PC-3 (cell line): ENCODE data around the gene USO1. TPM values are rescaled to one million over a fixed set of nuclear protein-coding genes. Genes with fewer than 3 reads are reported as not detected.
"Not testable (repeated sequence)": the region's sequence is repeated elsewhere in the genome, so short reads cannot be mapped to it uniquely, and the experiment has no call there.

ENCODE experiments used
- ATAC-seq: fragments of 200-7000 bp; cut with Tn5 transposase; 2 replicates; pipeline ENCODE4 v1.9.1; 2020; ENCODE audit warnings: mild to moderate bottlenecking, moderate library complexity
- BruUV-seq: library from RNA; stranded (reverse); fragments of 400-500 nt; replicated peaks from 2 replicates; lab custom pipeline; 2021; lab: Mats Ljungman, UMichigan
- CTCF ChIA-PET: fragments of 300-600 bp; sonication (Branson Sonifier 250); formaldehyde crosslinking; loops from one replicate; lab custom pipeline; 2022; ENCODE audit warnings: antibody characterized with exemption; lab: Charles Lee
- POLR2A ChIA-PET: fragments of 300-600 bp; sonication (Branson Sonifier 250); formaldehyde crosslinking; loops from one replicate; lab custom pipeline; 2022; ENCODE audit warnings: antibody characterized with exemption; ENCODE audit not compliant: unreplicated experiment; lab: Charles Lee
- DNase-seq: peaks from one replicate; pipeline ENCODE4 v3.0.0-alpha.2; 2015
- H2AFZ ChIP-seq: fragments of 300-600 bp; sonication (generic); 2 replicates; pipeline ENCODE4 v1.6.0; 2016; ENCODE audit warnings: antibody characterized with exemption, low read length
- H3F3A ChIP-seq: fragments of 300-600 bp; sonication (generic); one replicate; pipeline ENCODE4 v1.6.0; 2017; ENCODE audit warnings: antibody characterized with exemption, low read length, control low read depth, mild to moderate bottlenecking; ENCODE audit not compliant: unreplicated experiment
- H3K27ac ChIP-seq: fragments of 300-600 bp; sonication (generic); 2 replicates; pipeline ENCODE4 v1.5.1; 2016; ENCODE audit warnings: mild to moderate bottlenecking, low read length
- H3K27me3 ChIP-seq: fragments of 300-600 bp; sonication (generic); 2 replicates; pipeline ENCODE4 v1.6.1; 2016; ENCODE audit warnings: low read length, mixed read lengths
- H3K36me3 ChIP-seq: fragments of 300-600 bp; sonication (generic); 2 replicates; pipeline ENCODE4 v1.6.1; 2016; ENCODE audit warnings: low read depth, mixed run types, low read length, mixed read lengths
- H3K4me1 ChIP-seq: fragments of 300-600 bp; sonication (generic); 2 replicates; pipeline ENCODE4 v1.5.1; 2016; ENCODE audit warnings: low read length; ENCODE audit not compliant: insufficient read depth
- H3K4me2 ChIP-seq: fragments of 300-600 bp; sonication (generic); 2 replicates; pipeline ENCODE4 v1.6.0; 2016; ENCODE audit warnings: low read length
- H3K4me3 ChIP-seq: fragments of 300-600 bp; sonication (generic); 2 replicates; pipeline ENCODE4 v1.5.1; 2016; ENCODE audit warnings: mild to moderate bottlenecking, low read length, mixed read lengths
- H3K79me2 ChIP-seq: fragments of 300-600 bp; sonication (generic); 2 replicates; pipeline ENCODE4 v1.6.1; 2017; ENCODE audit warnings: low read length, mixed read lengths
- H3K9ac ChIP-seq: fragments of 300-600 bp; sonication (generic); 2 replicates; pipeline ENCODE4 v1.6.0; 2016; ENCODE audit warnings: mild to moderate bottlenecking, low read length
- H3K9me2 ChIP-seq: fragments of 300-600 bp; sonication (generic); replicated peaks from 2 replicates; pipeline ENCODE4 v1.6.1; 2016; ENCODE audit warnings: mixed run types, low read length, mixed read lengths
- H3K9me3 ChIP-seq: fragments of 300-600 bp; sonication (generic); 2 replicates; pipeline ENCODE4 v1.6.1; 2016; ENCODE audit warnings: low read length, mixed read lengths
- H4K20me1 ChIP-seq: fragments of 300-600 bp; sonication (generic); 2 replicates; pipeline ENCODE4 v1.6.1; 2016; ENCODE audit warnings: low read length, mixed read lengths
- EZH2 ChIP-seq: fragments of 300-600 bp; sonication (generic); IDR thresholded peaks from one replicate; pipeline ENCODE4 v1.6.1; 2017; ENCODE audit warnings: antibody characterized with exemption, mild to moderate bottlenecking, low read length; ENCODE audit not compliant: unreplicated experiment
- EZH2phosphoT487 ChIP-seq: fragments of 300-600 bp; sonication (generic); IDR thresholded peaks from 2 replicates; pipeline ENCODE4 v1.6.1; 2018; ENCODE audit warnings: mild to moderate bottlenecking, antibody characterized with exemption, low read length, borderline replicate concordance
- intact Hi-C: fragments of 100-400 bp; cut with micrococcal nuclease; formaldehyde crosslinking; loops from 2 replicates; pipeline ENCODE4 v1.9.0; 2023
- total RNA-seq: library from RNA; depleted of rRNA; stranded (reverse); fragments of >200 nt; gene quantifications from 2 replicates; pipeline ENCODE4 v1.2.3, GENCODE V29; 2014
- TF ChIP-seq, protein P1 (sequence below): fragments of 300-600 bp; sonication (generic); conservative IDR thresholded peaks from 2 replicates; pipeline ENCODE4 v1.5.1; 2017; ENCODE audit warnings: antibody characterized with exemption, low read depth, mild to moderate bottlenecking, low read length

The USO1 gene
- total RNA-seq, 1 experiment from 2014 or later: 34.3 TPM

DNA sequence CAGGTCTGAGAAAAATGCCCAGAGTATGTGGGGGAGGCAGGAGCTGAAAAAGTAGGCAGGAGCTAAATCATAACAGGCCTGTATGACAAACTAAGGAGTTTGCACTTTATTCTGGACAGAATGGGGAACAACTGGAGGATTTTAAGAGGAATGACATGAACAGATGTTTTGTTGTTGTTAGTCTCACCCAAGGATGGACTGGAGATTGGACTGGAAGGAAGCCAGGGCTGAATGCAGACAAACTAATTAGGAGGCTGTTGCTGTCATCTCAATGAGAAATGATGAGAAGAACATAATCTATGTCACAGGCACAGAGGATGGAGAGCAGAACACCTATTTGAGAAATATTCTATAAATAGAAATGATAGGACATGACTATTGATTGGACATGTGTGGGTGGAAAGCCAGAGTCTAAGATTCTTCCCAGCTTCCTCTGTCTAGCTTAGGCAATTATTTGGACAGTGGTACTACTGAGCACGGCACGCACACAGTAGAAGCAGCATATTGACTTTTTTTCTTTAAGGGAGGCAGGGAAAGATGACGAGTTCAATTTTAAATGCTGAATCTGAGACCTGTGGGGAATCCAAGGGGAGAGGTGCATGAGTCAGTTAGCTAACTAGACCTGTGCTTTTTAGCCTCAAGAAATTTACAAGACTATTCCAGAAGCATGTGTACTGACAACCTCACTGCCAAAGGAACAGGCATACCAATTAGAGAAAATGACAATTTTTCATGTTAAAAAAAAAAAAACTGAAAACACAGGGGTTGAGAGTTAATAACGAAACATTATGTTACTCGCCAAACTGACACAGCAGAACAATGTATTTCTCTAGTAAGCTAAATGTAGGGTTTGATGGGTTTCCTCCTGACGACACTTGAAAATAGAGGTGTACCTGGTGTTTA, 963 bp upstream of the USO1 start:
- CTCF ChIA-PET: interaction anchor here (0.6 to 1.9 kb wide), 2 partner anchors 50 to 359 kb away, joined by 3 to 8 read pairs; partner anchors contain the start of gene G3BP2
- Histone ChIP-seq H3K4me1 (peaks cover 27% of the 10 kb centered on the region), H3K27ac (peak overlapping the region; percentile 82), H2AFZ (peak overlapping the region; percentile 66), H3K9ac (peak overlapping the region; percentile 96), H3K36me3 (no peaks in the 10 kb centered on the region), H3K27me3 (no peaks in the 10 kb centered on the region), H3K9me3 (no peaks in the 10 kb centered on the region), H4K20me1 (no peaks in the 10 kb centered on the region), H3K4me3 (peak overlapping the region; percentile 94), H3K79me2 (peaks cover 58% of the 10 kb centered on the region), H3K4me2 (peak overlapping the region; percentile 90), H3K9me2 (no peaks in the 10 kb centered on the region), H3F3A (no peaks in the 10 kb centered on the region)
- intact Hi-C loops: loop anchor here (1.0 to 5.0 kb wide), 2 partner anchors 50 to 71 kb away; partner anchors contain the start of gene G3BP2
- POLR2A ChIA-PET: interaction anchor here (0.5 to 1.9 kb wide), 5 partner anchors 12 to 1175 kb away, joined by 3 to 15 read pairs (median 4); partner anchors contain the start of gene G3BP2
- DNase-seq (peak; percentile 74), ATAC-seq (peak; percentile 34)
- TF ChIP-seq EZH2phosphoT487: no peak
- TF ChIP-seq, protein P1, sequence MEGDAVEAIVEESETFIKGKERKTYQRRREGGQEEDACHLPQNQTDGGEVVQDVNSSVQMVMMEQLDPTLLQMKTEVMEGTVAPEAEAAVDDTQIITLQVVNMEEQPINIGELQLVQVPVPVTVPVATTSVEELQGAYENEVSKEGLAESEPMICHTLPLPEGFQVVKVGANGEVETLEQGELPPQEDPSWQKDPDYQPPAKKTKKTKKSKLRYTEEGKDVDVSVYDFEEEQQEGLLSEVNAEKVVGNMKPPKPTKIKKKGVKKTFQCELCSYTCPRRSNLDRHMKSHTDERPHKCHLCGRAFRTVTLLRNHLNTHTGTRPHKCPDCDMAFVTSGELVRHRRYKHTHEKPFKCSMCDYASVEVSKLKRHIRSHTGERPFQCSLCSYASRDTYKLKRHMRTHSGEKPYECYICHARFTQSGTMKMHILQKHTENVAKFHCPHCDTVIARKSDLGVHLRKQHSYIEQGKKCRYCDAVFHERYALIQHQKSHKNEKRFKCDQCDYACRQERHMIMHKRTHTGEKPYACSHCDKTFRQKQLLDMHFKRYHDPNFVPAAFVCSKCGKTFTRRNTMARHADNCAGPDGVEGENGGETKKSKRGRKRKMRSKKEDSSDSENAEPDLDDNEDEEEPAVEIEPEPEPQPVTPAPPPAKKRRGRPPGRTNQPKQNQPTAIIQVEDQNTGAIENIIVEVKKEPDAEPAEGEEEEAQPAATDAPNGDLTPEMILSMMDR: no peak
- TF ChIP-seq EZH2: no peak
- BruUV-seq: no TSS peak

DNA sequence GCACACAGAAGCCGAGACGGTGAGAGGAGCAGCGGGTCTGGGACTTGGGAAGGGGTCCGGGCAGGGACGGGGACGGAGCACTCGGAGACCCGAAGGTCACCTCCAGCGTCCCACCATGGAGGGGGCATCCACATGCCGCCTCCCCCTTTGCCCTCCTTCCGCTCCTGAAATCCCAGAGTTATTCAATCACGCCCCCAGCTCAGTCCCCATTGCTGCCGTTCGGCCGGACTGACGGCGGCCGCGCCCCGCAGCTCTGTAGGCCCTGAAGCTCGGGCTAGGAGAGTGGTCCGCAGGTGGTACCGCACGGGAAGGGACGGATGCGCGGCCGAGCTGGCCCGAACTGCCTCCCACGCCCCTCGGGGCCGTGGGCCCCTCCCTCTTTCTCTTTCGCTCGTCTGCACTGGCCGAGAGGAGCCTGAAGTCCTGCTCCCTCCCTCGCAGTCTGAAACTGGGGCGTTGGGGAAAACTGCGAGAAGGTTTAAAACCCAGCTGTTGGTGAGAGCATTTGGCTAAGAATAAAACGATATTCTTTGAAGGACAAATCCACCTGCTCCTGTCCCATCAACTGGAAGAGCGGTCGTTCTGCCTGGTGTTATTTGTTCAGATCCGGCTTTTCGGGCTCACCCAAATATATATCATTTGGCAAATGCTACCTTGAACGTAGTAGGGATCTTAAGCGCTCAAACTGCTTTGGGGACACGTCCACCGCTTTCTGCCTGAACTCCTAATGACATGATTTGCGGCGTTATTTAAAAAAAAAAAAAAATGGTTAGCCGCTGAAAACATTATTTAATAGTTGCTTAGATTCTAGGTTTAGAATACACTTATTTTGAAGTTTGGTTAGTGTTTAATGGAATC, 719 bp downstream of the USO1 start:
- ChIA-PET POLR2A (interaction anchor here (1.9 kb wide), 1 partner anchor 52 kb away, joined by 15 read pairs; the partner anchor contains the start of gene G3BP2), CTCF (interaction anchor here (0.6 to 1.9 kb wide), 2 partner anchors 51 to 68 kb away, joined by 3 to 8 read pairs; partner anchors contain the start of gene G3BP2)
- DNase-seq (peak; percentile 56), ATAC-seq (peak; percentile 53)
- H3K4me1 ChIP-seq: peaks cover 27% of the 10 kb centered on the region
- H3K9me2 ChIP-seq: no peaks in the 10 kb centered on the region
- no peaks in the 10 kb centered on the region for H4K20me1 ChIP-seq
- TF ChIP-seq, protein P1: no peak
- TF ChIP-seq EZH2: no peak
- TF ChIP-seq EZH2phosphoT487: no peak
- H3K27me3 ChIP-seq: no peaks in the 10 kb centered on the region
- H3K27ac ChIP-seq: peak overlapping the region; percentile 67
- intact Hi-C loops: loop anchor here (1.0 to 5.0 kb wide), 2 partner anchors 52 to 73 kb away; partner anchors contain the start of gene G3BP2
- peaks cover 73% of the 10 kb centered on the region for H3K79me2 ChIP-seq
- no peaks in the 10 kb centered on the region for H3K9me3 ChIP-seq
- H2AFZ ChIP-seq: peak overlapping the region; percentile 71
- H3K4me3 ChIP-seq: peak overlapping the region; percentile 94
- H3K4me2 ChIP-seq: peak overlapping the region; percentile 91
- TSS peak; percentile 78 for BruUV-seq
- peak overlapping the region; percentile 96 for H3K9ac ChIP-seq
- H3F3A ChIP-seq: no peaks in the 10 kb centered on the region
- H3K36me3 ChIP-seq: no peaks in the 10 kb centered on the region

DNA sequence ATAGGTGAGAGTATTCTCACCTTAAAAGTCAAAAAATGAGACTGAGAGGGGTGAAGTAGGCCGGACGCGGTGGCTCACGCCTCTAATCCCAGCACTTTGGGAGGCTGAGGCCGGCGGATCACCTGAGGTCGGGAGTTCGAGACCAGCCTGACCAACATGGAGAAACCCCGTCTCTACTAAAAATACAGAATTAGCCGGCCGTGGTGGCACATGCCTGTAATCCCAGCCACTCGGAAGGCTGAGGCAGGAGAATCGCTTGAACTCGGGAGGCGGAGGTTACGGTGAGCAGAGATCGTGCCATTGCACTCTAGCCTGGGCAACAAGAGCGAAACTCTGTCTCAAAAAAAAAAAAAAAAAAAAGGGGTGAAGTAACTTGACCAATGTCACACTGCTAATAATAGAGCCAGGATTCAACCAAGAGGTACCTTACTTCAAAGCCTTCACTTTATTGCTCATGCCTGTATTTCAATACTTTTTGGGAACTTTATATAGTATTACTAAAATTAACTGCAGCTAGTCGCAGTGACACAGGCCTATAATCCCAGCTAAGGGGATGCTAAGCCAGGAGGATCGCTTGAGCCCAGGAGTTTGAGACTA, 1.7 kb downstream of the USO1 start:
- H3K36me3 ChIP-seq, H3K9me3 ChIP-seq, H3K27me3 ChIP-seq, POLR2A ChIA-PET, BruUV-seq, H3F3A ChIP-seq, H2AFZ ChIP-seq, CTCF ChIA-PET, DNase-seq, H3K9me2 ChIP-seq, H3K27ac ChIP-seq, H4K20me1 ChIP-seq, ATAC-seq, intact Hi-C loops: not testable (repeated sequence)
- peaks cover 81% of the 10 kb centered on the region for H3K79me2 ChIP-seq
- H3K4me2 ChIP-seq: peak overlapping the region; percentile 91
- peaks cover 27% of the 10 kb centered on the region for H3K4me1 ChIP-seq
- peak overlapping the region; percentile 96; the same call in 1 of the 2 replicates for H3K9ac ChIP-seq
- H3K4me3 ChIP-seq: peak overlapping the region; percentile 94
